IMR-90 (cell line): Measurements from ENCODE around the gene UPP2. TPM values are rescaled to one million over a fixed set of nuclear protein-coding genes. Genes with fewer than 3 reads are reported as not detected.

Experiments
- ATAC-seq: fragments of 200-7000 bp; cut with Tn5 transposase; 2 replicates; pipeline ENCODE4 v1.9.1; 2020; ENCODE audit warnings: low read depth, mild to moderate bottlenecking, moderate library complexity
- BruUV-seq: library from RNA; stranded (reverse); fragments of 400-500 nt; replicated peaks from 2 replicates; lab custom pipeline; 2021; lab: Mats Ljungman, UMichigan
- CTCF ChIA-PET: fragments of 300-600 bp; formaldehyde crosslinking; extraction: SDS; loops from one replicate; lab custom pipeline; 2021; ENCODE audit warnings: antibody characterized with exemption; lab: Yijun Ruan, JAX
- POLR2A ChIA-PET: fragments of 300-600 bp; sonication (Branson Sonifier 250); formaldehyde crosslinking; loops from one replicate; lab custom pipeline; 2022; ENCODE audit warnings: antibody characterized with exemption; ENCODE audit not compliant: unreplicated experiment; lab: Charles Lee
- DNase-seq: peaks from one replicate; pipeline ENCODE4 v3.0.0; 2013
- H2AFZ ChIP-seq: replicated peaks from 2 replicates; pipeline ENCODE3; 2013; ENCODE audit warnings: low read length, mild to moderate bottlenecking; ENCODE audit not compliant: poor library complexity
- H2AK5ac ChIP-seq: 2 replicates; pipeline ENCODE4 v1.6.1; 2013; ENCODE audit warnings: low read depth, low read length, inconsistent platforms
- H2AK9ac ChIP-seq: replicated peaks from 2 replicates; pipeline ENCODE3; 2013; ENCODE audit warnings: mild to moderate bottlenecking, low read depth, low read length, moderate library complexity; ENCODE audit not compliant: poor library complexity
- H2BK120ac ChIP-seq: 2 replicates; pipeline ENCODE4 v1.6.1; 2013; ENCODE audit warnings: low read depth, low read length, inconsistent platforms
- H2BK15ac ChIP-seq: 3 replicates; pipeline ENCODE4 v1.6.1; 2013; ENCODE audit warnings: low read depth, low read length, inconsistent platforms
- H2BK20ac ChIP-seq: 2 replicates; pipeline ENCODE4 v1.6.1; 2013; ENCODE audit warnings: low read depth, mild to moderate bottlenecking, inconsistent platforms, low read length, moderate library complexity
- H2BK5ac ChIP-seq: 2 replicates; pipeline ENCODE4 v1.6.1; 2013; ENCODE audit warnings: mild to moderate bottlenecking, low read depth, low read length, inconsistent platforms; ENCODE audit not compliant: poor library complexity, severe bottlenecking
- H3K14ac ChIP-seq: replicated peaks from 2 replicates; pipeline ENCODE4 v1.6.1; 2013; ENCODE audit warnings: low read depth, low read length, inconsistent platforms
- H3K18ac ChIP-seq: 2 replicates; pipeline ENCODE4 v1.6.1; 2013; ENCODE audit warnings: low read depth, low read length, control low read depth
- H3K23ac ChIP-seq: 2 replicates; pipeline ENCODE4 v1.6.1; 2013; ENCODE audit warnings: low read depth, low read length, inconsistent platforms
- H3K27ac ChIP-seq: 2 replicates; pipeline ENCODE4 v1.5.1; 2013; ENCODE audit warnings: mild to moderate bottlenecking, control low read depth, low read length; ENCODE audit not compliant: insufficient read depth
- H3K27me3 ChIP-seq: 2 replicates; pipeline ENCODE4 v1.6.1; 2013; ENCODE audit warnings: low read length; ENCODE audit not compliant: control insufficient read depth, insufficient read depth
- H3K36me3 ChIP-seq: 2 replicates; pipeline ENCODE4 v1.6.1; 2013; ENCODE audit warnings: low read length, mixed read lengths; ENCODE audit not compliant: control insufficient read depth, insufficient read depth
- H3K4ac ChIP-seq: 2 replicates; pipeline ENCODE4 v1.6.1; 2013; ENCODE audit warnings: low read depth, low read length, inconsistent platforms
- H3K4me1 ChIP-seq: 2 replicates; pipeline ENCODE4 v1.6.1; 2013; ENCODE audit warnings: low read length, mixed read lengths; ENCODE audit not compliant: control insufficient read depth, insufficient read depth
- H3K4me2 ChIP-seq: 2 replicates; pipeline ENCODE4 v1.6.1; 2013; ENCODE audit warnings: low read depth, mild to moderate bottlenecking, control low read depth, low read length, moderate library complexity
- H3K4me3 ChIP-seq: 2 replicates; pipeline ENCODE4 v1.5.1; 2013; ENCODE audit warnings: low read depth, mild to moderate bottlenecking, control low read depth, low read length, moderate library complexity; ENCODE audit not compliant: insufficient read depth
- H3K56ac ChIP-seq: 2 replicates; pipeline ENCODE4 v1.6.1; 2013; ENCODE audit warnings: low read length, inconsistent platforms; ENCODE audit not compliant: insufficient read depth; ENCODE audit errors: extremely low read depth
- H3K79me1 ChIP-seq, 2 experiments: 2 replicates each; pipeline ENCODE4 v1.6.1; 2013; ENCODE audit warnings: low read length in 2 of 2, inconsistent platforms in 1 of 2, low read depth in 1 of 2
- H3K9ac ChIP-seq: 2 replicates; pipeline ENCODE4 v1.6.1; 2013; ENCODE audit warnings: low read depth, low read length, control low read depth
- H3K9me1 ChIP-seq: 2 replicates; pipeline ENCODE4 v1.6.1; 2013; ENCODE audit warnings: low read length, inconsistent platforms; ENCODE audit not compliant: insufficient read depth
- H3K9me3 ChIP-seq: 2 replicates; pipeline ENCODE4 v1.6.1; 2013; ENCODE audit warnings: low read length; ENCODE audit not compliant: control insufficient read depth, insufficient read depth
- H4K20me1 ChIP-seq: 2 replicates; pipeline ENCODE4 v1.6.1; 2013; ENCODE audit warnings: low read length, inconsistent platforms; ENCODE audit not compliant: insufficient read depth
- H4K5ac ChIP-seq: 2 replicates; pipeline ENCODE4 v1.6.1; 2013; ENCODE audit warnings: mild to moderate bottlenecking, low read depth, low read length, control low read depth
- H4K8ac ChIP-seq, 2 experiments: 2 replicates each; pipeline ENCODE4 v1.6.1; 2013; ENCODE audit warnings: low read depth in 2 of 2, low read length in 2 of 2, control low read depth in 1 of 2, inconsistent platforms in 1 of 2
- H4K91ac ChIP-seq: 2 replicates; pipeline ENCODE4 v1.6.1; 2013; ENCODE audit warnings: low read depth, low read length, inconsistent platforms; ENCODE audit not compliant: insufficient read depth
- CTCF ChIP-seq: conservative IDR thresholded peaks from 2 replicates; pipeline ENCODE4 v1.5.1; 2012; ENCODE audit warnings: mild to moderate bottlenecking, low read depth, low read length, improper control_type of control experiment
- FOS ChIP-seq: fragments of 150-350 bp; IDR thresholded peaks from 2 replicates; pipeline ENCODE4 v1.6.1; 2016; ENCODE audit warnings: low read depth, low read length
- MAZ ChIP-seq: IDR thresholded peaks from 2 replicates; pipeline ENCODE4 v1.6.1; 2012; ENCODE audit warnings: low read depth, mild to moderate bottlenecking, low read length, improper control_type of control experiment, moderate library complexity, borderline replicate concordance
- MXI1 ChIP-seq: IDR thresholded peaks from 2 replicates; pipeline ENCODE4 v1.6.1; 2012; ENCODE audit warnings: low read depth, mild to moderate bottlenecking, low read length, moderate library complexity, borderline replicate concordance
- POLR2A ChIP-seq: IDR thresholded peaks from 2 replicates; pipeline ENCODE4 v1.6.1; 2012; ENCODE audit warnings: mild to moderate bottlenecking, low read depth, low read length
- RAD21 ChIP-seq: IDR thresholded peaks from 2 replicates; pipeline ENCODE4 v1.6.1; 2012; ENCODE audit warnings: low read length, improper control_type of control experiment
- SMC3 ChIP-seq: fragments of 150-350 bp; IDR thresholded peaks from 2 replicates; pipeline ENCODE4 v1.6.1; 2016; ENCODE audit warnings: low read depth, mild to moderate bottlenecking, antibody characterized with exemption, low read length, moderate library complexity
- WGBS, 2 experiments: methylation state at CpG; one replicate each; pipeline versions ENCODE4 v1.1.5 to v1.1.7; 2013; ENCODE audit warnings: missing lambda C conversion rate in 2 of 2; ENCODE audit not compliant: insufficient read length in 1 of 2; ENCODE audit errors: extremely low coverage in 2 of 2; 5-methylcytosine and 5-hydroxymethylcytosine counted together
- dilution Hi-C: fragments of 300-500 bp; cut with HindIII; formaldehyde crosslinking; loops from one replicate; pipeline ENCODE4 v1.14.3; 2018; ENCODE audit warnings: low sequenced_read_pairs; ENCODE audit not compliant: unreplicated experiment
- in situ Hi-C: fragments of 300-500 bp; cut with MboI; formaldehyde crosslinking; loops from 3 replicates; pipeline ENCODE4 v1.14.3; 2019; ENCODE audit warnings: low sequenced_read_pairs, inconsistent platforms, mixed read lengths
- intact Hi-C: fragments of 100-400 bp; cut with micrococcal nuclease; formaldehyde crosslinking; loops from 2 replicates; pipeline ENCODE4 v1.10.0; 2022
- polyA plus RNA-seq, 3 experiments: library from polyadenylated mRNA; depleted of rRNA; stranded (reverse); fragments of >200 nt; gene quantifications; 2 replicates each; pipeline ENCODE4 v1.2.3, GENCODE V29; 2012; ENCODE audit warnings: low replicate concordance in 1 of 3
- total RNA-seq: library from RNA; depleted of rRNA; stranded (reverse); fragments of >200 nt; gene quantifications from 2 replicates; pipeline ENCODE4 v1.2.3, GENCODE V29; 2012
- TF ChIP-seq, protein P1 (sequence below): fragments of 150-350 bp; IDR thresholded peaks from 2 replicates; pipeline ENCODE4 v1.6.1; 2017; ENCODE audit warnings: mild to moderate bottlenecking, antibody characterized with exemption, low read length, low read depth

The UPP2 gene
- total and polyA plus RNA-seq, 2 of the 4 experiments (the other 2 are of a cell fraction), result not detected

- Histone ChIP-seq H3K4me1 (no peaks in the 10 kb centered on the region), H2AK9ac (no peak overlapping the region), H3K27me3 (peaks cover 4% of the 10 kb centered on the region; the same call in 1 of the 2 replicates), H3K56ac (no peak overlapping the region), H3K9me3 (no peaks in the 10 kb centered on the region), H4K5ac (no peak overlapping the region), H2BK5ac (no peak overlapping the region), H2BK120ac (no peak overlapping the region), H3K14ac (no peak overlapping the region), H3K18ac (no peak overlapping the region), H3K4ac (no peak overlapping the region), H2BK15ac (no peak overlapping the region), H3K4me2 (no peak overlapping the region), H4K91ac (no peak overlapping the region), H4K8ac (no peak overlapping the region), H3K27ac (no peak overlapping the region), H2BK20ac (no peak overlapping the region), H2AK5ac (no peak overlapping the region), H3K9me1 (no peaks in the 10 kb centered on the region), H2AFZ (no peak overlapping the region), H3K9ac (no peak overlapping the region), H3K36me3 (no peaks in the 10 kb centered on the region), H3K4me3 (no peak overlapping the region), H3K79me1 (no peaks in the 10 kb centered on the region), H4K20me1 (no peaks in the 10 kb centered on the region), H3K23ac (no peak overlapping the region)
- POLR2A ChIA-PET, result no interaction called here
- dilution Hi-C loops, result no loop called here
- DNase-seq (no peak), ATAC-seq (no peak)
- CTCF ChIA-PET, result no interaction called here
- no TSS peak for BruUV-seq
- TF ChIP-seq MXI1, result no peak
- no peak for TF ChIP-seq POLR2A
- TF ChIP-seq, protein P1, sequence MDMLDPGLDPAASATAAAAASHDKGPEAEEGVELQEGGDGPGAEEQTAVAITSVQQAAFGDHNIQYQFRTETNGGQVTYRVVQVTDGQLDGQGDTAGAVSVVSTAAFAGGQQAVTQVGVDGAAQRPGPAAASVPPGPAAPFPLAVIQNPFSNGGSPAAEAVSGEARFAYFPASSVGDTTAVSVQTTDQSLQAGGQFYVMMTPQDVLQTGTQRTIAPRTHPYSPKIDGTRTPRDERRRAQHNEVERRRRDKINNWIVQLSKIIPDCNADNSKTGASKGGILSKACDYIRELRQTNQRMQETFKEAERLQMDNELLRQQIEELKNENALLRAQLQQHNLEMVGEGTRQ, result no peak
- TF ChIP-seq CTCF, result no peak
- TF ChIP-seq MAZ, result no peak
- no peak for TF ChIP-seq FOS
- no peak for TF ChIP-seq SMC3
- TF ChIP-seq RAD21, result no peak
- intact Hi-C loops, result no loop called here
- no CpG with 5 or more reads among the region's 2 CpGs for WGBS, 2 experiments
- in situ Hi-C loops, result no loop called here
Measured at GRCh38 chr2:158130832-158131473, 29.3 kb downstream of the UPP2 start.
